Measurements from ENCODE around the gene MYO3B. TPM values are rescaled to one million over a fixed set of nuclear protein-coding genes. Genes with fewer than 3 reads are reported as not detected.

The MYO3B gene
- total RNA-seq, 1 experiment from 2014 or later, result 0.50 TPM

GRCh38 chr2:170307052-170307451, 129.1 kb downstream of the MYO3B start:
- no peak for TF ChIP-seq FOXJ3 (CRISPR knock-in tag; IDR thresholded peaks at IDR 0.05; ENCODE audit: borderline replicate concordance)
- POLR2A ChIA-PET, result no interaction called here
- Mint-ChIP-seq H3K27ac (no peak overlapping the region), H3K36me3 (no peaks in the 10 kb centered on the region), H3K4me3 (no peak overlapping the region), H3K9me3 (no peaks in the 10 kb centered on the region), H3K4me1 (peaks cover 7% of the 10 kb centered on the region; the same call in 1 of the 2 replicates), H3K27me3 (ENCODE audit: low read depth) (no peaks in the 10 kb centered on the region)
- DNase-seq (ENCODE audit: low spot score) (no peak), ATAC-seq (no peak)
- CTCF ChIA-PET, result no interaction called here

DNA sequence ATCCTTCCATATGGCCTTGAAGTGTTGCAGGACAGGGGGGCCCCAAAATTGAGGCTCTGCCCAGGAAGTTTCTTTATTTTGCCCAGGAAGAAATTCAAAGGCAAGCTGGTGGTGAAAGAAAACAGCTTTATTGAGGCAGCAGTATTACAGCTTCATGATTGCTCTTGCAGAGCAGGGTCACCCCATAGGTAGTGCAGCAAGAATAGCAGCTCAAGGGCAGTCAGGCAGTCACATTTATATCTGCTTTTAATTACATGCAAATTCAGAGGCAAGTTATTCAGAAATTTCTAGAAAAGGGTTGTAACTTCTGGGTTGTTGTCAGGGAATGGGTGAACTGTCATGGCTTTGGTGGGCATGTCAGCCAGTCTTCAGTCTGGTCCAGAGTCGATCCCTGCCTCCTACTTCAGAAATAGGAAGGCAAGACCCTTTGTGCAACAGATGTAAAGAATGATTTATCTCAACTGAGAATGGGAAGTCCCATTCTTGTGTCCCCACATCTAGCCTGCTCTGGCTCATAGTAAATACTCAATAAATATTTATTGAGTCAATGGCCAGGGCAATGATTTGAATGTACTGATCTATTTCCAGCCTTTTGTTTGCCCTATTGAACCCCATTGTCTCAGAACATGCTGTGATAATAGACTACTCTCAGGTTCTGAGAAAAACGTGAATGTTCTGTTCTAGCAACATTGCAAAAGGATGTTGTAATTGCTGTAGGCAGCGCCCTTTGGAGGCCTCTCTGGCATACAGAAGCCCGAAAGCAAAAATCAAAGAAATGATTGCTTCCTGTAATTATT, 129.8 kb downstream of the MYO3B start:
- H3K36me3 Mint-ChIP-seq, result no peaks in the 10 kb centered on the region
- no peak for DNase-seq (ENCODE audit: low spot score)
- no peak overlapping the region for H3K27ac Mint-ChIP-seq
- no peak for TF ChIP-seq ZNF671 (CRISPR knock-in tag; IDR thresholded peaks at IDR 0.05)
- no peaks in the 10 kb centered on the region for H3K9me3 Mint-ChIP-seq
- peaks cover 4% of the 10 kb centered on the region; the same call in 1 of the 2 replicates for H3K4me1 Mint-ChIP-seq
- ChIA-PET POLR2A (no interaction called here), CTCF (no interaction called here)
- ATAC-seq, result no peak
- H3K4me3 Mint-ChIP-seq, result no peak overlapping the region
- H3K27me3 Mint-ChIP-seq (ENCODE audit: low read depth), result no peaks in the 10 kb centered on the region

- TF ChIP-seq RELA (CRISPR knock-in tag; IDR thresholded peaks at IDR 0.05; ENCODE audit: borderline replicate concordance), result no peak
- no peak for TF ChIP-seq ZNF138 (CRISPR knock-in tag; conservative IDR thresholded peaks at IDR 0.05)
- TF ChIP-seq SMAD4 (CRISPR knock-in tag; IDR thresholded peaks at IDR 0.05), result no peak
- TF ChIP-seq KAT7 (CRISPR knock-in tag; IDR thresholded peaks at IDR 0.05; ENCODE audit: borderline replicate concordance), result no peak
- no peak for TF ChIP-seq USF2 (CRISPR knock-in tag; IDR thresholded peaks at IDR 0.05)
- TF ChIP-seq, protein P1, sequence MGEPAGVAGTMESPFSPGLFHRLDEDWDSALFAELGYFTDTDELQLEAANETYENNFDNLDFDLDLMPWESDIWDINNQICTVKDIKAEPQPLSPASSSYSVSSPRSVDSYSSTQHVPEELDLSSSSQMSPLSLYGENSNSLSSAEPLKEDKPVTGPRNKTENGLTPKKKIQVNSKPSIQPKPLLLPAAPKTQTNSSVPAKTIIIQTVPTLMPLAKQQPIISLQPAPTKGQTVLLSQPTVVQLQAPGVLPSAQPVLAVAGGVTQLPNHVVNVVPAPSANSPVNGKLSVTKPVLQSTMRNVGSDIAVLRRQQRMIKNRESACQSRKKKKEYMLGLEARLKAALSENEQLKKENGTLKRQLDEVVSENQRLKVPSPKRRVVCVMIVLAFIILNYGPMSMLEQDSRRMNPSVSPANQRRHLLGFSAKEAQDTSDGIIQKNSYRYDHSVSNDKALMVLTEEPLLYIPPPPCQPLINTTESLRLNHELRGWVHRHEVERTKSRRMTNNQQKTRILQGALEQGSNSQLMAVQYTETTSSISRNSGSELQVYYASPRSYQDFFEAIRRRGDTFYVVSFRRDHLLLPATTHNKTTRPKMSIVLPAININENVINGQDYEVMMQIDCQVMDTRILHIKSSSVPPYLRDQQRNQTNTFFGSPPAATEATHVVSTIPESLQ (CRISPR knock-in tag; IDR thresholded peaks at IDR 0.05), result no peak
- TF ChIP-seq CDX4 (CRISPR knock-in tag; IDR thresholded peaks at IDR 0.05; ENCODE audit: borderline replicate concordance), result no peak
- no peak for TF ChIP-seq ZNF423 (CRISPR knock-in tag; IDR thresholded peaks at IDR 0.05)
- TF ChIP-seq, protein P2, sequence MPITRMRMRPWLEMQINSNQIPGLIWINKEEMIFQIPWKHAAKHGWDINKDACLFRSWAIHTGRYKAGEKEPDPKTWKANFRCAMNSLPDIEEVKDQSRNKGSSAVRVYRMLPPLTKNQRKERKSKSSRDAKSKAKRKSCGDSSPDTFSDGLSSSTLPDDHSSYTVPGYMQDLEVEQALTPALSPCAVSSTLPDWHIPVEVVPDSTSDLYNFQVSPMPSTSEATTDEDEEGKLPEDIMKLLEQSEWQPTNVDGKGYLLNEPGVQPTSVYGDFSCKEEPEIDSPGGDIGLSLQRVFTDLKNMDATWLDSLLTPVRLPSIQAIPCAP (CRISPR knock-in tag; IDR thresholded peaks at IDR 0.05), result no peak
- TF ChIP-seq ZNF263 (CRISPR knock-in tag; IDR thresholded peaks at IDR 0.05; ENCODE audit: low read depth), result no peak
- no peak for TF ChIP-seq OVOL2 (CRISPR knock-in tag; IDR thresholded peaks at IDR 0.05; ENCODE audit: borderline replicate concordance)
- no peak for TF ChIP-seq GRHL2 (CRISPR knock-in tag; IDR thresholded peaks at IDR 0.05; ENCODE audit: insufficient replicate concordance, severe bottlenecking)
- TF ChIP-seq FOXP1 (CRISPR knock-in tag; IDR thresholded peaks at IDR 0.05; ENCODE audit: borderline replicate concordance), result no peak
- TF ChIP-seq HMGXB4 (CRISPR knock-in tag; IDR thresholded peaks at IDR 0.05), result no peak
- TF ChIP-seq, protein P3, sequence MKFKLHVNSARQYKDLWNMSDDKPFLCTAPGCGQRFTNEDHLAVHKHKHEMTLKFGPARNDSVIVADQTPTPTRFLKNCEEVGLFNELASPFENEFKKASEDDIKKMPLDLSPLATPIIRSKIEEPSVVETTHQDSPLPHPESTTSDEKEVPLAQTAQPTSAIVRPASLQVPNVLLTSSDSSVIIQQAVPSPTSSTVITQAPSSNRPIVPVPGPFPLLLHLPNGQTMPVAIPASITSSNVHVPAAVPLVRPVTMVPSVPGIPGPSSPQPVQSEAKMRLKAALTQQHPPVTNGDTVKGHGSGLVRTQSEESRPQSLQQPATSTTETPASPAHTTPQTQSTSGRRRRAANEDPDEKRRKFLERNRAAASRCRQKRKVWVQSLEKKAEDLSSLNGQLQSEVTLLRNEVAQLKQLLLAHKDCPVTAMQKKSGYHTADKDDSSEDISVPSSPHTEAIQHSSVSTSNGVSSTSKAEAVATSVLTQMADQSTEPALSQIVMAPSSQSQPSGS (CRISPR knock-in tag; IDR thresholded peaks at IDR 0.05; ENCODE audit: borderline replicate concordance, low read depth), result no peak
- TF ChIP-seq, protein P4, sequence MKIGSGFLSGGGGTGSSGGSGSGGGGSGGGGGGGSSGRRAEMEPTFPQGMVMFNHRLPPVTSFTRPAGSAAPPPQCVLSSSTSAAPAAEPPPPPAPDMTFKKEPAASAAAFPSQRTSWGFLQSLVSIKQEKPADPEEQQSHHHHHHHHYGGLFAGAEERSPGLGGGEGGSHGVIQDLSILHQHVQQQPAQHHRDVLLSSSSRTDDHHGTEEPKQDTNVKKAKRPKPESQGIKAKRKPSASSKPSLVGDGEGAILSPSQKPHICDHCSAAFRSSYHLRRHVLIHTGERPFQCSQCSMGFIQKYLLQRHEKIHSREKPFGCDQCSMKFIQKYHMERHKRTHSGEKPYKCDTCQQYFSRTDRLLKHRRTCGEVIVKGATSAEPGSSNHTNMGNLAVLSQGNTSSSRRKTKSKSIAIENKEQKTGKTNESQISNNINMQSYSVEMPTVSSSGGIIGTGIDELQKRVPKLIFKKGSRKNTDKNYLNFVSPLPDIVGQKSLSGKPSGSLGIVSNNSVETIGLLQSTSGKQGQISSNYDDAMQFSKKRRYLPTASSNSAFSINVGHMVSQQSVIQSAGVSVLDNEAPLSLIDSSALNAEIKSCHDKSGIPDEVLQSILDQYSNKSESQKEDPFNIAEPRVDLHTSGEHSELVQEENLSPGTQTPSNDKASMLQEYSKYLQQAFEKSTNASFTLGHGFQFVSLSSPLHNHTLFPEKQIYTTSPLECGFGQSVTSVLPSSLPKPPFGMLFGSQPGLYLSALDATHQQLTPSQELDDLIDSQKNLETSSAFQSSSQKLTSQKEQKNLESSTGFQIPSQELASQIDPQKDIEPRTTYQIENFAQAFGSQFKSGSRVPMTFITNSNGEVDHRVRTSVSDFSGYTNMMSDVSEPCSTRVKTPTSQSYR (CRISPR knock-in tag; IDR thresholded peaks at IDR 0.05), result no peak
- no peak for TF ChIP-seq JAZF1 (CRISPR knock-in tag; IDR thresholded peaks at IDR 0.05)
- CTCF ChIA-PET, result no interaction called here
- no peaks in the 10 kb centered on the region for H3K27me3 Mint-ChIP-seq (ENCODE audit: low read depth)
- H3K4me1 Mint-ChIP-seq, result peaks cover 7% of the 10 kb centered on the region; the same call in 1 of the 2 replicates
- DNase-seq (ENCODE audit: low spot score), result no peak
- POLR2A ChIA-PET, result no interaction called here
- no peaks in the 10 kb centered on the region for H3K9me3 Mint-ChIP-seq
- H3K27ac Mint-ChIP-seq, result no peak overlapping the region
- no peak for ATAC-seq
- H3K36me3 Mint-ChIP-seq, result no peaks in the 10 kb centered on the region
- no peak overlapping the region for H3K4me3 Mint-ChIP-seq
Measured at GRCh38 chr2:170310876-170311502, 133.0 kb downstream of the MYO3B start.

Data from WTC11 (cell line).